ENCODE results near the gene MFAP1. TPM values are rescaled to one million over a fixed set of nuclear protein-coding genes. Genes with fewer than 3 reads are reported as not detected.
A peak's percentile ranks its signal among the peaks of the same experiment; 100 is the strongest.
"Not testable (repeated sequence)": the region's sequence is repeated elsewhere in the genome, so short reads cannot be mapped to it uniquely, and the experiment has no call there.

MFAP1 gene
- total and polyA plus RNA-seq, 2 experiments from 2014 or later = 28.0 to 42.4 TPM

GRCh38 chr15:43845421-43845820, 20.9 kb upstream of the MFAP1 start:
- H3K4me3 ChIP-seq = no peak overlapping the region
- no peaks in the 10 kb centered on the region for H3K27me3 ChIP-seq
- TF ChIP-seq CTCF (IDR thresholded peaks at IDR 0.05; ENCODE audit: low read depth, low read length) = no peak
- no peaks in the 10 kb centered on the region for H3K4me1 ChIP-seq (ENCODE audit: low read depth)
- no peak for DNase-seq (ENCODE audit: low read depth in 1 of 2, low spot score in 1 of 2)
- no peak overlapping the region for H3K27ac ChIP-seq
- H3K36me3 ChIP-seq = no peaks in the 10 kb centered on the region
- no peaks in the 10 kb centered on the region for H3K9me3 ChIP-seq (ENCODE audit: low read depth)

DNA sequence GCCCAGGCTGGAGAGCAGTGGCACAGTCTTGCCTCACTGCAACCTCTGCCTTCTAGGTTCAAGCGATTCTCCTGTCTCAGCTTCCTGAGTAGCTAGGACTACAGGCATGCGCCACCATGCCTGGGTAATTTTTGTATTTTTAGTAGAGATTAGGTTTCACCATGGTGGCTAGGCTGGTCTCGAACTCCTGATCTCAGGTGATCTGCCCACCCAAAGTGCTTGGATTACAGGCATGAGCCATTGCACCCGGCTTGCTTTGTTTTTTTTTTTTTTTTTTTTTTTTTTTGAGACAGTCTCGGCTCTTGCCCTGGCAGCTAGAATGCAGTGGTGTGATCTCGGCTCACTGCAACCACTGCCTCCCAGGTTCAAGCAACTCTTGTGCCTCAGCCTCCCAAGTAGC, 8.0 kb upstream of the MFAP1 start:
- H3K27me3 ChIP-seq; DNase-seq (ENCODE audit: low read depth in 1 of 2, low spot score in 1 of 2); H3K9me3 ChIP-seq (ENCODE audit: low read depth); H3K4me1 ChIP-seq (ENCODE audit: low read depth); H3K4me3 ChIP-seq; H3K27ac ChIP-seq; H3K36me3 ChIP-seq: not testable (repeated sequence)

GRCh38 chr15:43831519-43832052, 7.1 kb upstream of the MFAP1 start:
- not testable (repeated sequence) for H3K27me3 ChIP-seq; H3K27ac ChIP-seq; H3K36me3 ChIP-seq; H3K9me3 ChIP-seq (ENCODE audit: low read depth); H3K4me1 ChIP-seq (ENCODE audit: low read depth); DNase-seq (ENCODE audit: low read depth in 1 of 2, low spot score in 1 of 2); H3K4me3 ChIP-seq

GRCh38 chr15:43830691-43831275, 6.3 kb upstream of the MFAP1 start:
- H3K27ac ChIP-seq; H3K4me3 ChIP-seq; H3K36me3 ChIP-seq; H3K27me3 ChIP-seq; DNase-seq (ENCODE audit: low read depth in 1 of 2, low spot score in 1 of 2); H3K9me3 ChIP-seq (ENCODE audit: low read depth); H3K4me1 ChIP-seq (ENCODE audit: low read depth): not testable (repeated sequence)

DNA sequence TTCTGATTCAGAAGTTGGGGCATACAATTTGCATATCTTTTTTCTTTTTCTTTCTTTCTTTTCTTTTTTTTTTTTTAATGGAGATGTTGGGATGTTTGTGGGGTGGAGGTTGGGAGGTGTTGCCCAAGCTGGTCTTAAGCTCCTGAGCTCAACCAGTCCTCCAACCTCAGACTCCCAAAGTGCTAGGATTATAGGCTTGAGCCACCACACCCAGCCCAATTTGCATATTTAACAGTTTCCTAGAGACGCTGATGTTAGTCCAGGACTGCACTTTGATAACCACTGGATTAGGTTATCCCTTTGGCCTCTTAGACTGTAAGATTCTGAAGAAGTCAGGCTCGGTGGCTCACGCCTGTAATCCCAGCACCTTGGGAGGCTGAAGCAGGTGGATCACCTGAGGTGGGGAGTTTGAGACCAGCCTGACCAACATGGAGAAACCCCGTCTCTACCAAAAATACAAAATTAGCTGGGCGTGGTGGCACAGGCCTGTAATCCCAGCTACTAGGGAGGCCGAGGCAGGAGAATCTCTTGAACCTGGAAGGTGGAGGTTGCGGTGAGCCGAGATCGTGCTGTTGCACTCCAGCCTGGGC, 5.6 kb upstream of the MFAP1 start:
- H3K36me3 ChIP-seq; H3K4me1 ChIP-seq (ENCODE audit: low read depth); DNase-seq (ENCODE audit: low read depth in 1 of 2, low spot score in 1 of 2); H3K27me3 ChIP-seq; H3K4me3 ChIP-seq; H3K9me3 ChIP-seq (ENCODE audit: low read depth); H3K27ac ChIP-seq: not testable (repeated sequence)

- Histone ChIP-seq H3K36me3 (no peaks in the 10 kb centered on the region), H3K4me3 (no peak overlapping the region), H3K4me1 (ENCODE audit: low read depth) (no peaks in the 10 kb centered on the region), H3K9me3 (ENCODE audit: low read depth) (no peaks in the 10 kb centered on the region), H3K27ac (no peak overlapping the region), H3K27me3 (no peaks in the 10 kb centered on the region)
- no peak for TF ChIP-seq CTCF (IDR thresholded peaks at IDR 0.05; ENCODE audit: low read depth, low read length)
- DNase-seq (ENCODE audit: low read depth in 1 of 2, low spot score in 1 of 2) = peak in 1 of 2 donors; percentile 17
Measured at GRCh38 chr15:43828061-43828657, 3.7 kb upstream of the MFAP1 start.

GRCh38 chr15:43826508-43827341, 2.2 kb upstream of the MFAP1 start, which contains the start of gene WDR76:
WDR76 (plus strand) TSS chr15:43827002; CDS start chr15:43827033, 31 bp downstream.
- H3K27me3 ChIP-seq = no peaks in the 10 kb centered on the region
- peak; percentile 80 to 88 for DNase-seq (ENCODE audit: low read depth in 1 of 2, low spot score in 1 of 2)
- TF ChIP-seq CTCF (IDR thresholded peaks at IDR 0.05; ENCODE audit: low read depth, low read length) = no peak
- no peaks in the 10 kb centered on the region for H3K9me3 ChIP-seq (ENCODE audit: low read depth)
- H3K4me1 ChIP-seq (ENCODE audit: low read depth) = no peaks in the 10 kb centered on the region
- peak within 1 kb of the TSS; percentile 24 for H3K4me3 ChIP-seq
- H3K27ac ChIP-seq = peak within 1 kb of the TSS; percentile 16
- H3K36me3 ChIP-seq = no peaks in the 10 kb centered on the region

Measured in cardiac muscle cell (in vitro differentiated cells and primary cell).